HG03135 (cell line): ENCODE data around the gene RMI1.
"Not testable (repeated sequence)": the region's sequence is repeated elsewhere in the genome, so short reads cannot be mapped to it uniquely, and the experiment has no call there.

Source experiments
- ATAC-seq: cut with Tn5 transposase; IDR thresholded peaks from one replicate; pipeline ENCODE4 v1.9.1; 2021; ENCODE audit warnings: mild to moderate bottlenecking, moderate library complexity; ENCODE audit not compliant: unreplicated experiment

The RMI1 gene

GRCh38 chr9:83980395-83981125 lies at the start of gene RMI1:
Gene RMI1, plus strand, starts transcription at chr9:83980805. Its CDS starts 20,182 bp downstream, at chr9:84000987.
- ATAC-seq, result peak; percentile 76

- ATAC-seq, result no peak
Observed at GRCh38 chr9:83930881-83931280, 49.7 kb upstream of the RMI1 start.

GRCh38 chr9:83932011-83932410 lies 48.6 kb upstream of the RMI1 start:
- ATAC-seq, result no peak

- no peak for ATAC-seq
Observed at GRCh38 chr9:83932851-83933250, 47.8 kb upstream of the RMI1 start.

- ATAC-seq, result no peak
Observed at GRCh38 chr9:83933790-83934189, 46.8 kb upstream of the RMI1 start.

- ATAC-seq, result no peak
Observed at GRCh38 chr9:83934569-83935275, 45.9 kb upstream of the RMI1 start.

GRCh38 chr9:83935276-83935935 lies 45.2 kb upstream of the RMI1 start:
- no peak for ATAC-seq

GRCh38 chr9:83936523-83936922 lies 44.1 kb upstream of the RMI1 start:
- ATAC-seq, result no peak

- ATAC-seq, result no peak
Observed at GRCh38 chr9:83937861-83938455, 42.6 kb upstream of the RMI1 start.

GRCh38 chr9:83940590-83941303 lies 39.9 kb upstream of the RMI1 start:
- no peak for ATAC-seq

GRCh38 chr9:83948096-83948495 lies 32.5 kb upstream of the RMI1 start:
- not testable (repeated sequence) for ATAC-seq

GRCh38 chr9:83956086-83956435 lies 24.5 kb upstream of the RMI1 start:
- ATAC-seq, result peak; percentile 55

GRCh38 chr9:83956436-83957247 lies 24.0 kb upstream of the RMI1 start:
- peak; percentile 68 for ATAC-seq

- no peak for ATAC-seq
Observed at GRCh38 chr9:83957248-83957513, 23.4 kb upstream of the RMI1 start.

- ATAC-seq, result no peak
Observed at GRCh38 chr9:83959061-83959460, 21.5 kb upstream of the RMI1 start.

GRCh38 chr9:83960991-83961390 lies 19.6 kb upstream of the RMI1 start:
- no peak for ATAC-seq

GRCh38 chr9:83962165-83962564 lies 18.4 kb upstream of the RMI1 start:
- ATAC-seq, result no peak

GRCh38 chr9:83964973-83965349 lies 15.6 kb upstream of the RMI1 start:
- ATAC-seq, result no peak

GRCh38 chr9:83965350-83966208 lies 15.0 kb upstream of the RMI1 start:
- ATAC-seq, result no peak

GRCh38 chr9:83966209-83966582 lies 14.4 kb upstream of the RMI1 start:
- no peak for ATAC-seq
